Measurements from ENCODE around the gene HSPG2.
"Not testable (repeated sequence)": the region's sequence is repeated elsewhere in the genome, so short reads cannot be mapped to it uniquely, and the experiment has no call there.

The HSPG2 gene

GRCh38 chr1:21911205-21912001, 25.7 kb downstream of the HSPG2 start:
- no peak for DNase-seq

- DNase-seq, result no peak
These were observed 26.4 kb downstream of the HSPG2 start for GRCh38 chr1:21910558-21911204.

GRCh38 chr1:21909787-21910503, 27.2 kb downstream of the HSPG2 start:
- no peak for DNase-seq

GRCh38 chr1:21909286-21909759, 27.8 kb downstream of the HSPG2 start:
- no peak for DNase-seq

- DNase-seq, result not testable (repeated sequence)
These were observed 29.2 kb downstream of the HSPG2 start for GRCh38 chr1:21907737-21908534.

- no peak for DNase-seq
These were observed 30.1 kb downstream of the HSPG2 start for GRCh38 chr1:21907079-21907418.

- DNase-seq, result no peak
These were observed 30.7 kb downstream of the HSPG2 start for GRCh38 chr1:21906173-21907078.

GRCh38 chr1:21904704-21905520, 32.2 kb downstream of the HSPG2 start:
- DNase-seq, result no peak

- DNase-seq, result no peak
These were observed 32.7 kb downstream of the HSPG2 start for GRCh38 chr1:21904454-21904703.

- no peak for DNase-seq
These were observed 33.3 kb downstream of the HSPG2 start for GRCh38 chr1:21903638-21904453.

GRCh38 chr1:21902026-21903012, 34.8 kb downstream of the HSPG2 start:
- no peak for DNase-seq

GRCh38 chr1:21901473-21901847, 35.6 kb downstream of the HSPG2 start:
- no peak for DNase-seq

GRCh38 chr1:21900766-21901472, 36.2 kb downstream of the HSPG2 start:
- no peak for DNase-seq

- DNase-seq, result no peak
These were observed 37.1 kb downstream of the HSPG2 start for GRCh38 chr1:21899987-21900386.

- DNase-seq, result no peak
These were observed 37.8 kb downstream of the HSPG2 start for GRCh38 chr1:21899267-21899810.

GRCh38 chr1:21898326-21899200, 38.5 kb downstream of the HSPG2 start:
- no peak for DNase-seq

- DNase-seq, result no peak
These were observed 39.3 kb downstream of the HSPG2 start for GRCh38 chr1:21897844-21898243.
